Stimulated activated CD8-positive, alpha-beta memory T cell treated with anti-CD3 and anti-CD28 coated beads, Interleukin-12 subunit alpha, Interleukin-12 subunit beta, amount 100 ng/mL, for 24 hours (primary cell): ENCODE results near the gene DDX27.
"Not testable (repeated sequence)": the region's sequence is repeated elsewhere in the genome, so short reads cannot be mapped to it uniquely, and the experiment has no call there.

Experiments
- DNase-seq: peaks from one replicate; pipeline ENCODE4 v3.0.0-alpha.2; 2020; ENCODE audit errors: extremely low read depth

The DDX27 gene, protein sequence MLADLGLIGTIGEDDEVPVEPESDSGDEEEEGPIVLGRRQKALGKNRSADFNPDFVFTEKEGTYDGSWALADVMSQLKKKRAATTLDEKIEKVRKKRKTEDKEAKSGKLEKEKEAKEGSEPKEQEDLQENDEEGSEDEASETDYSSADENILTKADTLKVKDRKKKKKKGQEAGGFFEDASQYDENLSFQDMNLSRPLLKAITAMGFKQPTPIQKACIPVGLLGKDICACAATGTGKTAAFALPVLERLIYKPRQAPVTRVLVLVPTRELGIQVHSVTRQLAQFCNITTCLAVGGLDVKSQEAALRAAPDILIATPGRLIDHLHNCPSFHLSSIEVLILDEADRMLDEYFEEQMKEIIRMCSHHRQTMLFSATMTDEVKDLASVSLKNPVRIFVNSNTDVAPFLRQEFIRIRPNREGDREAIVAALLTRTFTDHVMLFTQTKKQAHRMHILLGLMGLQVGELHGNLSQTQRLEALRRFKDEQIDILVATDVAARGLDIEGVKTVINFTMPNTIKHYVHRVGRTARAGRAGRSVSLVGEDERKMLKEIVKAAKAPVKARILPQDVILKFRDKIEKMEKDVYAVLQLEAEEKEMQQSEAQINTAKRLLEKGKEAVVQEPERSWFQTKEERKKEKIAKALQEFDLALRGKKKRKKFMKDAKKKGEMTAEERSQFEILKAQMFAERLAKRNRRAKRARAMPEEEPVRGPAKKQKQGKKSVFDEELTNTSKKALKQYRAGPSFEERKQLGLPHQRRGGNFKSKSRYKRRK

DNA sequence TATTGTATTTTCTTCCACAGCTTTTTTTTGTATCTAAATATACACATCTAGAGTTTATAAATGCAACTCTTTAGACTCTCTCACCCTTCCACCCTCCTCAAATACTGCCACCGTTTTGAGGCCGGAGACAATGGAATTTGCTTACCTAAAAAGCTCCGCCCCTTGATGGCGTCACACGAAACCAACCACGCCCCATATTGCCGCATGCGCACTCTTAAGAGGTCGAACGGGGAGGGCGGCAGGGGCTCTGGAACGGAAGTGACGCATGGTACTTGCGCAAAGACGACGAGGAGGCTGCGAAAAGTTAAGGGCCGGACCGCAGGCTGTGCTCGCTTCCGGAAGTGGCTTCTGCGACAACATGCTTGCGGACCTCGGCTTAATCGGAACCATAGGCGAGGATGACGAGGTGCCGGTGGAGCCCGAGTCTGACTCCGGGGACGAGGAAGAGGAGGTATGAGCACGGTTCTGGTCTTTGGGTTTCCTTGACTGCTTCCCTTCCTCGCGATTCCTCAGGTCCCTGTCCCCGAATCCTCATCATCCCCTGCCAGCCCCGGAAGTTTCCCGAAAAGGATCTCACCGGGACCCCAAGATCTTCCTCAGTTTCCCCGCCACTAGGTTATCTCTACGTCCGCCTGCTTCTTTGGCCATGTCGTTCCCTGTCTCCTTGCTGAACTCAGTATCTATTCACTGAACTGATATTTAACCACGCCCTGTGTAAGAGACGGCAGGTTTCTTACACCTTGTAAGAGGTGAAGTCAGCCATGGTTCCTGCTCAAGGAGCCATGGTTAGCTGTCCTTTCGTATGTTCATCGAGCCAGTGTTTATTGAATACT lies at the start of gene DDX27:
TSS of gene DDX27 (plus strand) at position 326 of the 833 bp plus-strand sequence. CDS start at position 359, 33 bp downstream.
- peak; percentile 93 for DNase-seq

- DNase-seq, result no peak
Observed at GRCh38 chr20:49169547-49169946, 49.7 kb upstream of the DDX27 start.

- DNase-seq, result no peak
Observed at GRCh38 chr20:49170714-49171113, 48.5 kb upstream of the DDX27 start.

DNA sequence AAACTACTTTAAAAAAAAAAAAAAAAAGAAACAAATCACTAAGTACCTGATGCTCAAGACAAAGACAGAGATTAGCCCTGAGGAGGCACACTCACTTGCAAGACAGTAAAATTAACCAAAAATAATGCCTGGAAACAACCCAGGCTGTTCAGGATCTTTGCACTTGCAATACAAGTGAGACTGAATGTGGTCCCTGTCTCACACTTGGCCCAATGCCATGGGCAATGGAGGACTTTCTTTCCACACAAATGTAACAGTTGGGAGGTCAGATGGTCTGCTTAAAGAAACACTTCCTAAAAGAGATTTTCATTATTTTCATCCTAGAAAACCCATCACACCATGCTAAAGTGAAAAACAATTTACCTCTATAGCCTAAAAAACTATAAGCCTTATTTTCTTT lies 47.3 kb upstream of the DDX27 start:
- no peak for DNase-seq

DNA sequence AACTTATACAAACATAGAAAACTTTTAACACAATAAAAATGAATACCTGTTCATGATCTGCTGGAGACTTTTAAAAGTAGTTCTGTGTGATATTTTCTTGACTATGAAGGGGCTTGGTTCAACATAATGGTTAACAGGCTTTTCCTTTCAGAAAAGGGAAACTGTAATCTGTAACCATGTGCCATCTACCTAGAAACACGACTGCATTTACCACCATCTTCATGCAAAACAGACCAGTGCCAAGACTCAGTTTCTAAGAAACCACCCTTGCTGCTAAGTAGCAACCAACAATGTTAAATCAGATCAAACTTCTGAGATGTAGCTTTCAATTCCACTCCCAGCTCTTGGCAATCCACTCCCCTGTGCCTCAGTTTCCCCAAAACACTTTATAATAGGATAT lies 46.8 kb upstream of the DDX27 start:
- no peak for DNase-seq

GRCh38 chr20:49174183-49174582 lies 45.0 kb upstream of the DDX27 start:
- no peak for DNase-seq

DNA sequence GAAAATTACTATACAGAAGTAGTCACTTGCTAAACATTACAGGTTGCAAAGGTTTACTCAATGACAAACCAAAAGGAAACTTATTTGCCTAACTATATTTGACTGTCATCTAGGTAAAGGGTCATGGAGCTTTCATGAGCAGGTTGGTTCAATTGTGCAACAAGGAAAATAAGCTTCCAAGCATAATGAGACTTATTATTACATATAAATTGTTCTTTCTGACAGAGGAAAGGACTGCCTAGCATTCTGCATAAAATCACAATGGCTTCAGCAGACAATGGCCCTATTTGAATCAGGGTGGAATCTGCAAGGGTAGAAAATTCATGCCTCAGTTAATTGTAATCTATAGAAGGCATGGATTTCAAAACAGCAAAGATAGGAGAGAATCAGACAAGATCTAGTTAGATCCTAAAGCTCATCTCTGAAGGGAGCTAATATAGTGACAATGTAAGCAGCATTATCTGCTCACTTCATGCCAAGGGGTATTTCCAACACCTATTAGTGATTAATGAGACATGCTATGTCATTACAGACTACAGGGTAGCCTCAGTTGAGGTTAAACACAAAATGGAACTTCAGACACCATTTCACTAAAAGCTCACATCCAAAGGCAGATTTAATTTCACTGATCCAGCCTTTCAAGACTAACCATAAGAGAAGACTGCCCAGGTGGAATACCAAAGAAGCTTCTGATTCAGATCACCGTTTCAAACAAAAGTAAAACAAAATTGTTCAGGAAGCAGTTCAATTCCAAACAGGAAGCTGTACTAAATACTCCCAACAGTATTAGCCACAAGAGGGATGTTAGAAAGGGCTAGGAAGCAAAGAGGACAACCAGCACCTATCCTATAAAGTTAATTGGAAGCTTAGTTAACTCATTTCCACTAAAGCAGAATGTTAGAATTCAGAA lies 39.6 kb upstream of the DDX27 start:
- DNase-seq, result no peak

- DNase-seq, result no peak
Observed at GRCh38 chr20:49181265-49181877, 37.8 kb upstream of the DDX27 start.

DNA sequence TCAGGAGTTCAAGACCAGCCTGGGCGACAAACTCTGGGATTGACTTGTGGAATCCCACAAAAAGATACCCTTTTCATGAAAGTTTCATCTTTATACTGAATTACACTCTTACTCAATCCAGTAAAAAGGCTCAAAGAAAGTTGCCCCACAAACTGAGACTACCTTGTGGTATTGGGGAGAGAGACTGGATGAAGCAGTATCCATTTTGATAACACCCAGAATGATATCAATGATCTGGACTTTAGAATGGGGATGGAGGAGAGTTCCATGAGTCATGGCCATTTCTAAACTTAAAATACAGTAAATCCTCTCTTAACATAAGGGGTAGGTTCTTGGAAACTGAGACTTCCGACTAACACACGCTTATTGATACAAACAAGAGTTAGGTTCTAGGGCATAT lies 35.8 kb upstream of the DDX27 start:
- DNase-seq, result no peak

GRCh38 chr20:49184084-49184501 lies 35.1 kb upstream of the DDX27 start:
- DNase-seq, result not testable (repeated sequence)

GRCh38 chr20:49184691-49185070 lies 34.5 kb upstream of the DDX27 start:
- no peak for DNase-seq

GRCh38 chr20:49185071-49185761 lies 34.0 kb upstream of the DDX27 start:
- no peak for DNase-seq

GRCh38 chr20:49186535-49187329 lies 32.5 kb upstream of the DDX27 start:
- peak; percentile 11 for DNase-seq

- no peak for DNase-seq
Observed at GRCh38 chr20:49187330-49187850, 31.8 kb upstream of the DDX27 start.

DNA sequence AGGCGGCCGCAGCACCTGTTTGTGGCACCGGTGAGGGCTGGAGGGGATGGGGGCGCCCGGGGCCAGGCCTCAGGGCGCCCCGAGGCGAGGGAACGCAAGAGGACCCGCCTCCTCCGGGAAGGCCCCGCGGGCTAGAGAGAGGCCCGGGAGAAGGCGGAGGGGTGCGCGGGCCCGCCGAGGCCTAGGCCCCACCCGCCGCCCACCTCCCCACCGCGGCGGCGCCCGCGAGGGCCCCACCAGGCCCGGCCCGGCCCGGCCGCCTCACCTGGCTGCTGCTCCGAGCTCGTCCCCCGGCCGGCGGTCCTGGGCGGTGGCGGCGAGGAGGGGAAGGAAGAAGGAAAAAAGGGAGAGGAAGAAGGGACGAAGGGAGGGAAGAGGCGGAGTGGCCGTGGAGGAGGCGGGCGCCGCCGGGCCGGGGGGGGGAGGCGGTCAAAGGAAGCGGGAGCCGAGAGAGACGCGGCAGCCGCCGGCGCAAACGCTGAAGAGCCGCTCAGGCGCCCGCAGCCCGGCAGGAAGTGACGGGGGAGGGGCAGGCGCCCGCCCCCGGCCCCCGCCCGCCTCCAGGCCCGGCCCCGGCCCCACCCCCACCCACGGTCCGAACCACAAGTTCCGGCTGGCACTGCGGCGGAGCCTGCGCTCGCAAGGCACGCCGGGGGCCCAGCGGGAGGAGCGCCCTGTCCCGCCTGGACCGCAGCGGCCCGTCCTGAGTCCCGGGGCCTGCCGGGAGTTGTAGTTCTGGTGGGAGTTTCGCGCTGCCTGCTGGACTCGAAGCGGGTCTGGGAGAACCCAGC lies 31.2 kb upstream of the DDX27 start, which contains the start of gene STAU1:
TSS of gene STAU1 (minus strand) at position 484 of the 791 bp plus-strand sequence. CDS start 22,133 bp downstream, outside the sequence.
- DNase-seq, result peak; percentile 85

GRCh38 chr20:49192944-49193518 lies 26.2 kb upstream of the DDX27 start:
- DNase-seq, result not testable (repeated sequence)

DNA sequence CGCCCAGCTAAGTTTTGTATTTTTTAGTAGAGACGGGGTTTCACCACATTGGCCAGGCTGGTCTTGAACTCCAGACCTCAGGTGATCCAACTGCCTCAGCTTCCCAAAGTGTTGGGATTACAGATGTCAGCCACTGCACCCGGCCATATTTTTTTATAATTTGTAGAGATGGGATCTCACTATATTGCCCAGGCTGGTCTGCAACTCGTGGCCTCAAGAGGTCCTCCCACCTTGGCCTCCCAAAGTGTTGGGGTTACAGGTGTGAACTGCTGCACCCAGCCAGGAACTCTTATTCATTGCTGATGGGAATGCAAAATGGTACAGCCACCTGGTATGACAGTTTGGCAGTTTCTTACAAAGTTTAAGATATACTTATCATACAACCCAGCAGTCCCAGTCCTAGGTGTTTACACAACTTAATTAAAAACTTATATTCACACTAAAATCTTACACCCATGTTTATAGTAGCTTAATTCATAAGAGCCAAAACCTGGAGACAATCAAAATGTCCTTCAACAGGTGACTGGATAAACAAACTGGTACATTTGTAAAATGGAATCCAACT lies 19.4 kb upstream of the DDX27 start:
- DNase-seq, result no peak
